Stimulated activated CD8-positive, alpha-beta memory T cell treated with anti-CD3 and anti-CD28 coated beads, Interleukin-15, amount 100 ng/mL, for 48 hours (primary cell): ENCODE data around the gene MIDN.

Source experiments
- DNase-seq, 2 donors: peaks; one replicate each; pipeline ENCODE4 v3.0.0-alpha.2; 2020; ENCODE audit warnings: low read depth in 2 of 2

MIDN gene

GRCh38 chr19:1220976-1221903 is 27.1 kb upstream of the MIDN start:
- DNase-seq: no peak

GRCh38 chr19:1221904-1222255 is 26.5 kb upstream of the MIDN start:
- DNase-seq: no peak

DNA sequence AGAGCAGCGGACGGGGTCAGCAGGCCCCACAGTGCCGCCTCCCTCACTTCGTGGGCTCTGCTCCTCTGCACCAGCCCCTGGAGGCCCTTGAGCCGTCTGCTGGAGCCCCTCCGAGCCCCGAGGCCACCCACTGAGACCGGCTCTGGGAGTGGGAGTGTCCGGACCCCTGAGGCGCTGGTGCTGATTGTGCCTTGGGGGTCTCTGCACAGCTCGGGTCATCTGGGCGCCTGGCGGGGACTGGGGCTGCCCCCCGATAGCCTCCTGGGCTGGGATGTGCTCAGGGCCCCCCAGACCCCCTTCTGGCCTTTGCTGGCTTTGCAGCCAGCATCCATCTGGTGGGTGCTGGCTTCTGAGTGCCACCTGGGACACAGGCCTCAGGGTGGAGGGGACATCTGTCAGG is 26.0 kb upstream of the MIDN start:
- no peak for DNase-seq

- DNase-seq: no peak
Observed at GRCh38 chr19:1223018-1223855, 25.1 kb upstream of the MIDN start.

DNA sequence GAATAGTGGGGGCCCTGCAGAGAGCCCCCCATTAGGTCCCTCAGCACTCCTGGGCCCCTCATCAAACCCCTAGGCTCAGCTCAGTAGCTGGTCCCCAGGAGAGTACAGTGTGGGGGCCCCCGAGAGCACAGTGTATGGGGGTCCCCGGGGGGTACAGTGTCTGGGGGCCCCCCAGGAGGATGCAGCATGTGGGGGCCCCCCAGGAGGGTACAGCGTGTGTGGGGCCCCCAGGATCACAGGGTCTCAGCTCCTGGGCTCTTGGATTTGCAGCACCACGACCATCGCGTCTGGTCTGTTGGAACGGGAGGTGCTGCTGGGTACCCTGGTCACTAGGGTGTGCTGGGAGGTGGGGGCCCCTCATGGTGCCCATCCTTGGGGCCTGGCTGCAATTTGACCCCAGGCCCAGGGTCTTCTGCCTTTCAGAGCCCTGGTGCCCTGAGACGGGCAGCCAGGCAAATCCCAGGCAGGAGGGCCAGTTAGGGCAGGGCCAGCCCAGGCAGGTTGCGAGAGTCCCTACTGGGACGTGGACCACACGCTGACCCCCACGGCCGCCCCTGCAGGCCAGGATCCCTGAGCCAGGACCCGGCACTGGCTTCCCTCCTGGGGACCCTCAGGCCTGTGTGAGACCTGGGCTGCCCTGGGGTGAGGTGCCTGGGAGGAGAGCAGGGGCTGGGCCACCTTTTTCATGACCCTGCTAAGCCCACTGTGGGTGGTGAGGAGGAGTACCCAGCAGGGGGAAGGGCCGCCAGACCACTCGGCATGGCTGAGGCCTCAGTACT is 24.1 kb upstream of the MIDN start:
- DNase-seq: no peak

- DNase-seq: no peak
Observed at GRCh38 chr19:1224847-1225246, 23.5 kb upstream of the MIDN start.

- no peak for DNase-seq
Observed at GRCh38 chr19:1225440-1226226, 22.8 kb upstream of the MIDN start.

DNA sequence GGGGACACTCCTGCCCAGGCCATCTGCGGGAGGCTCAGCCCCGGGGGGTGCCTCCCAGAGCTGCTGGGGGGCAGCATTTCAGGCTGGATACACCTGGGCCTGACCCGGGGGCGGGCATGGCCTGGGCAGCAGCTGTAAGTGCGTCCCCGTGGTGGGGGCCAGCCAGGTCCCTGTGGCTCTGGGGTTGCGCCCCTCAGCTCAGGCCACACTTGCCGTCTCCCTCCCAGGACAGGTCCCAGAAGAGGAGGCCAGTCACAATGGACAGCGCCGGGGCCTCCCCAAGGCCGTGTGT is 22.2 kb upstream of the MIDN start:
- DNase-seq: no peak

GRCh38 chr19:1226522-1227303 is 21.7 kb upstream of the MIDN start:
- DNase-seq: no peak

- DNase-seq: no peak
Observed at GRCh38 chr19:1227304-1228054, 20.9 kb upstream of the MIDN start.

- DNase-seq: no peak
Observed at GRCh38 chr19:1228161-1228957, 20.0 kb upstream of the MIDN start.

DNA sequence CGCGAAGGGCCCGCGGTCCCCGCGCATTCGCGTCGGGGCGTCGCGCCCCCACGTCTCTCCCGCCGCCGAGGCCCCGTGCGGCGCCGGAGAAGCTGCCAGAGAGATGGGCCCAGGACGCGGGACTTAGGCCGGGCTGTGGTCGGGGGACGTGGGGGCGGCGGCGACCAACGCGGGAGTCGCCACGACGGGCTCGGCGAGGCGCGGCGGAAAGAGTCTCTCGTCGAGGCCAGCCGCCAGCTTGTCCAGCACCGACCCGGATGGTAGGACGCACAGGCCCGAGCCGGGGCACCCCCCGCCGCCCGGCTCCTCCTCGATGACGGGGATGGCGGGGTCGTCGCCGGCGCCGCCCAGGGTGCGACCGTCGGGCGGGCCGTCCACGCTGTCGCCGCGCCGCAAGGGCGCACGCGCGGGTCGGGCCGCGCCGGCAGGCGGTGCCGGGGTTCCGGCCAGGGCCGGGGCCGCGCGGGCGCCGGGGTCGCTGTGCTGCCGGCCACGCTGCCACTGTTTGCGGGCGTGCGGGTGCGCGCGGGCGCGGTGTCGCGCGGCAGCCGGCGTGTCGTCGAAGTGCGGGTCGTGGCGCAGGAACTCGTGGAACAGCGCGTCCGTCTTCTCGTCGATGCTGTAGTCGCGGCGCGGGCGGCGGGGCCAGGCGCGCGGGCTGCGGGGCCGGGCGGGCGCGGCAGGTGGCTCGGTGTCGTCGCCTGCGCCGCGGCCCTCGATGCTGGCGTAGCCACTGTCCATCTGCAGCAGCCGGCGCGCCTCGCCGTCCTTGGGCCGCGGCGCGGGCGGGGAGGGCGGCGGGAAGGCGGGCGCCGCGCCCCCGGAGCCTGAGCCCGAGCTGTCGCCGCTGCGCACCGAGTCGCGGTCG is 19.1 kb upstream of the MIDN start:
- DNase-seq: no peak

DNA sequence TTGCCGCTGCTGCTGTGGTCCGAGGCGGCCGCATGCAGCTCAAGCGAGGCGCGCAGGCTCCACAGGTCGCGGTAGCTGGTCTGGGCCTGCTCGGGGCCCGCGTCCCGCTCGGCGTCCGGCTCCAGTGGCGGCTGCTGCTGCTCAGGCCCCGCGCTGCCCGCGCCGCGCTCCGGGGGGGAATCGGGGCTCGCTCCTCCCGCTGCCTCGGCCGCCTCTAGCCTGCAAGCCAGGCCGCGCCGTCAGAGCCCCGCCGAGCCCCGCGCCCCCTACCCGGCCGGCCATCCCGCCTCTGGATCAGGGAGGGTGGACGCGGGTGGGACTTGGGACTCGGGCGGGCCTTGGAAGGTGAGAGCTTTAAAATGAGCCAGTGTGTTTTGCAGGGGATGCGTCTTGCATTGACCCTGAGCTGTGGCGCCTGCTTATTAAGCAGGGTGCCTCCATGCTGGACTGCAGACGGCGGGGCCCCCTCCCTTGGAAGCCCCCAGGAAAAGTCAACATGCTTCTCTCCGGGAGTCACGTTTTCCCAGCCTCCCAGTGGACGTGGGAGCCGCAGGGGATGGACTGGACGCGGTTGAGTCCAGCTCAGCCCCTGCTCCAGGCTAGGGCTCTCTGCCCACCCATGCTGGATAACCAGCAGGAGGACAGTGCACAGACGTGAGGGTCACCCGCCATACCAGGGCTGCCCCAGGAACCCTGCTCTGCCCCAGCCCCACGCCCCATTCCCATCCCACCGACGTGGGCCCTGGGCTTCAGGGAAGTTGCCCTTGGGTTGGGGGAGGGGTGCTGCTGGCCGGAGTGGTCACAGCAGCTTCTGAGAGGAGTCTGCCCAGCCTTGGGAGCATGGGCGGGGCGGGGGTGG is 18.2 kb upstream of the MIDN start:
- DNase-seq: no peak

- no peak for DNase-seq
Observed at GRCh38 chr19:1230783-1231489, 17.4 kb upstream of the MIDN start.

DNA sequence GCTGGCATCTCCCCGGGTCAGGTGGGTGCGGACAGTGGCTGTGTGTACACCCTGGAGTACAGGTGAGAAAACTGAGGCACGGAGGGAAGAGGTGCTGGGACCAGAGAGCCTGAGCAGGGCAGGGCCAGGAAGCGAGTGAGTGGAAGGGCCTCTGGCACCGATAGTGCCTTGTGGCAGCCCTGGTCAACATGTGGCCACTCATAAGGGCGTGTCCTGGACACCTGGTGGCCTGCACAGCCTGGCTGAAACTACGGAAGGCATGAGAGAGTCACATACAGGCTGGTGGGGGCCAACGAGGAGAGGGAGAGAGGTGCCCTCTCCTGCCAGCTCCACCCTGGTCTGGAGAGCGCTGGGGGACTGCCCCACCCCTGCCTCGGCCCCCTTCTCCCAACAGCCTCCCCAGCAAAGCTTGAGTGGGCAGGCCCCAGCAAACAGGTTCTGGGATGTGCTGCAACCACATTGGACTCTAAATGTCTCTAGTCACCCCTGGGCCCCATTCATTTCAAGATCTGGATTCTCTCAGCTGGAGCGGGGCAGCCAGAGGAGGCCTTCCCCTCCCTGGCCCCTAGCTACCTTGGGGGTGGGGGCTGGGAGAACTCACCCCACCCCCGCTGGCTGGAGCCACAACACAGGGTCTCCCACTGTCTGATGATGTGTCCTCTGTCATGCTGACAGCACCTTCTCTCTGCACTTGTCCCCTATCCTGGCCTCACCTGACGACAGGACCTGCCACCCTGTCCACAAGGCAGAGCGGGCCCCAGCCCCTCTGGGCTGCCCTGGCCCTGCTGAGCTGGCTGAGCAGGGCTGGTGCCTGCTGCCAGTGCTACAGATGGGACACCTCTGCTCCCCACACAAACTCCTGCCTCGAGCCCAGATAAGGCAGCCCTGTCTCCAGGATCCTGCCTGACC is 16.4 kb upstream of the MIDN start:
- DNase-seq: no peak

DNA sequence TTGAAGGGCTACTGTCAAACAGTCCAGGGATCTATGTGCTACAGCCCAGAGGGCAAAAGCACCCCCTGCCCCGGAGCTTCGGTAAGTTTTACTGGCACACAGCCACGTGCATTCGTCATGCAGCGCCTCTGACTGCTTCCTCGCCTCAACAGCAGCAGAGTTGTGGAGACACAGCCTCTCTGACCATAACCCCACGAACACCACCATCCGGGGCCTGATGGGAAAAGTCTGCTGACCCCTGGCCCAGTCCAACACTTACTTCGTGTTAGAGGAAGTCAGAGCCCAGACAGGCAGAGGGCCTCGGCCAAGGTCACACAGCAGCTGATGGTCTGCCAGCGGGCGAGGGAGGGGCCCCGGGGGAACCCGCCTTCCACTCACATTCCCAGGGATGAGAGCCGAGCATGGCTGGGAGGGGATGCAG is 15.7 kb upstream of the MIDN start:
- no peak for DNase-seq
